ENCODE results near the gene SGCG.

The SGCG gene

GRCh38 chr13:23146006-23146405, 34.8 kb upstream of the SGCG start:
- no peak for DNase-seq (ENCODE audit: extremely low spot score)
- ChIA-PET POLR2A (no interaction called here), CTCF (no interaction called here)
- no peak for TF ChIP-seq L3MBTL2 (conservative IDR thresholded peaks at IDR 0.05)
- TF ChIP-seq ARNT (IDR thresholded peaks at IDR 0.05), result no peak
- TF ChIP-seq NFRKB (IDR thresholded peaks at IDR 0.05), result no peak
- no peak for TF ChIP-seq FOXA1 (IDR thresholded peaks at IDR 0.05)
- no peak for TF ChIP-seq CTBP1 (IDR thresholded peaks at IDR 0.05; ENCODE audit: borderline replicate concordance)
- TF ChIP-seq ELF4 (IDR thresholded peaks at IDR 0.05), result no peak
- no peak for TF ChIP-seq HDGF (IDR thresholded peaks at IDR 0.05; ENCODE audit: borderline replicate concordance)
- no peak for TF ChIP-seq ZNF384 (IDR thresholded peaks at IDR 0.05)
- no peak for TF ChIP-seq FOXK2 (IDR thresholded peaks at IDR 0.05)
- TF ChIP-seq TARDBP (IDR thresholded peaks at IDR 0.05), result no peak
- TF ChIP-seq BHLHE40 (IDR thresholded peaks at IDR 0.05; ENCODE audit: borderline replicate concordance), result no peak
- TF ChIP-seq FOXM1 (IDR thresholded peaks at IDR 0.05; ENCODE audit: borderline replicate concordance), result no peak
- TF ChIP-seq PKNOX1 (IDR thresholded peaks at IDR 0.05), result no peak
- no peak for TF ChIP-seq SUZ12 (IDR thresholded peaks at IDR 0.05)
- TF ChIP-seq SP1 (IDR thresholded peaks at IDR 0.05), result no peak

- CTCF ChIA-PET, result no interaction called here
Observed at GRCh38 chr13:23146811-23147625, 33.8 kb upstream of the SGCG start.

DNA sequence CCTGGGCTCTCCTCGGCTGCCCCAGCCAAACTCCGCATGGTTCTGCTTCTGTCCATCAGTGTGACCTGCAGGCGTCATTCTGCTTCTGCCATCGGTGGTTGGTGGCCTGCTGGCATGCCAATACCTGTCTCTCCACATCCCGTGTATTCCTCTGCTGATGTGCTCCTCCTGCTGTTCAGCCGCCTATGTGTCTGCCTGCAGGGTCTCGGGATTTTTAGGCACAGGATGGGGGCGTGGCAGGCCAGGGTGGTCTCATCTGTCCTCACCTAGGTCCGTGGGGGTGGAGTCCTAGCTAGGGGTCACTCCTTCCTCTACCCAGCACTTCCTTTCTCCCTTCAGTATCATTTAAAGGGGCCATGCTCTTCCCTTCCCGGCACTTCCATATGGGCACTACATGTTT, 33.0 kb upstream of the SGCG start:
- TF ChIP-seq BHLHE40 (IDR thresholded peaks at IDR 0.05; ENCODE audit: borderline replicate concordance), result no peak
- TF ChIP-seq PKNOX1 (IDR thresholded peaks at IDR 0.05), result no peak
- POLR2A ChIA-PET, result no interaction called here
- no peak for DNase-seq (ENCODE audit: extremely low spot score)
- CTCF ChIA-PET, result no interaction called here

More at GRCh38 chr13:23146811-23147625, 33.8 kb upstream of the SGCG start:
- POLR2A ChIA-PET, result no interaction called here
- no peak for DNase-seq (ENCODE audit: extremely low spot score)
- TF ChIP-seq FOXA1 (IDR thresholded peaks at IDR 0.05) (no peak), PKNOX1 (IDR thresholded peaks at IDR 0.05) (no peak), TARDBP (IDR thresholded peaks at IDR 0.05) (no peak), LEF1 (IDR thresholded peaks at IDR 0.05; ENCODE audit: borderline replicate concordance) (no peak), ELF4 (IDR thresholded peaks at IDR 0.05) (no peak), ARNT (IDR thresholded peaks at IDR 0.05) (no peak), L3MBTL2 (conservative IDR thresholded peaks at IDR 0.05) (no peak), FOXK2 (IDR thresholded peaks at IDR 0.05) (no peak), HDGF (IDR thresholded peaks at IDR 0.05; ENCODE audit: borderline replicate concordance) (no peak), ZNF384 (IDR thresholded peaks at IDR 0.05) (no peak), CTBP1 (IDR thresholded peaks at IDR 0.05; ENCODE audit: borderline replicate concordance) (no peak), FOXM1 (IDR thresholded peaks at IDR 0.05; ENCODE audit: borderline replicate concordance) (no peak), NFRKB (IDR thresholded peaks at IDR 0.05) (no peak), SUZ12 (IDR thresholded peaks at IDR 0.05) (no peak), SP1 (IDR thresholded peaks at IDR 0.05) (no peak), BHLHE40 (IDR thresholded peaks at IDR 0.05; ENCODE audit: borderline replicate concordance) (no peak)

DNA sequence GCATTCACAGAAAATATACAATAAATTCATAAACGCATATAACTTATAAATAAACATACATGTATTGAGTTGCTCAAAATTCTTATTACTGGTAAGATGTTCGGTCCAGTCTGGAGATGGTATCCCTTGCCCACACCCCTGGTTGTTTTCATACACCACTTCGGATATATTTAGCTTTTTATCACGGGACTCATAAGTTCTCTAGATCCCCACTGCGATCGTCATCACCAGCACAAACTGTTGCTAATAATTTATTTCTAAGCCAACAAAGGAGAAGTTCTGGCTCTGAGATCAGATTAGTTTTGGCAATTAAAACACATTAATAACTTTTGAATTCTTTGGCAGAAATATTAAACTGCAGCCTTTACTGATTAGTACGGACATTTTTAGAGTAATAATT, 23.0 kb upstream of the SGCG start:
- POLR2A ChIA-PET, result no interaction called here
- no peak for DNase-seq (ENCODE audit: extremely low spot score)
- TF ChIP-seq SUZ12 (IDR thresholded peaks at IDR 0.05), result no peak
- no peak for TF ChIP-seq LEF1 (IDR thresholded peaks at IDR 0.05; ENCODE audit: borderline replicate concordance)
- TF ChIP-seq ELF4 (IDR thresholded peaks at IDR 0.05), result no peak
- no peak for TF ChIP-seq HDGF (IDR thresholded peaks at IDR 0.05; ENCODE audit: borderline replicate concordance)
- TF ChIP-seq TARDBP (IDR thresholded peaks at IDR 0.05), result no peak
- TF ChIP-seq NFRKB (IDR thresholded peaks at IDR 0.05), result no peak
- TF ChIP-seq FOXA1 (IDR thresholded peaks at IDR 0.05), result no peak
- TF ChIP-seq ZNF384 (IDR thresholded peaks at IDR 0.05), result no peak
- no peak for TF ChIP-seq FOXM1 (IDR thresholded peaks at IDR 0.05; ENCODE audit: borderline replicate concordance)
- TF ChIP-seq CTBP1 (IDR thresholded peaks at IDR 0.05; ENCODE audit: borderline replicate concordance), result no peak
- no peak for TF ChIP-seq SP1 (IDR thresholded peaks at IDR 0.05)
- no peak for TF ChIP-seq L3MBTL2 (conservative IDR thresholded peaks at IDR 0.05)
- no peak for TF ChIP-seq FOXK2 (IDR thresholded peaks at IDR 0.05)
- no peak for TF ChIP-seq PKNOX1 (IDR thresholded peaks at IDR 0.05)
- TF ChIP-seq BHLHE40 (IDR thresholded peaks at IDR 0.05; ENCODE audit: borderline replicate concordance), result no peak
- TF ChIP-seq ARNT (IDR thresholded peaks at IDR 0.05), result no peak
- CTCF ChIA-PET, result no interaction called here

- ChIA-PET CTCF (interaction anchor here (0.5 to 1.0 kb wide), 4 partner anchors 21 to 548 kb away, joined by 3 to 4 read pairs (median 4); partner anchors contain the start of gene SGCG), POLR2A (no interaction called here)
- peak; percentile 41 for DNase-seq (ENCODE audit: extremely low spot score)
- TF ChIP-seq ZNF384 (IDR thresholded peaks at IDR 0.05) (no peak), FOXA1 (IDR thresholded peaks at IDR 0.05) (no peak), L3MBTL2 (conservative IDR thresholded peaks at IDR 0.05) (no peak), ARNT (IDR thresholded peaks at IDR 0.05) (no peak), SUZ12 (IDR thresholded peaks at IDR 0.05) (no peak), SP1 (IDR thresholded peaks at IDR 0.05) (no peak), FOXK2 (IDR thresholded peaks at IDR 0.05) (no peak), CTBP1 (IDR thresholded peaks at IDR 0.05; ENCODE audit: borderline replicate concordance) (no peak), TARDBP (IDR thresholded peaks at IDR 0.05) (no peak), LEF1 (IDR thresholded peaks at IDR 0.05; ENCODE audit: borderline replicate concordance) (no peak), HDGF (IDR thresholded peaks at IDR 0.05; ENCODE audit: borderline replicate concordance) (no peak), PKNOX1 (IDR thresholded peaks at IDR 0.05) (no peak), ELF4 (IDR thresholded peaks at IDR 0.05) (no peak), NFRKB (IDR thresholded peaks at IDR 0.05) (no peak), BHLHE40 (IDR thresholded peaks at IDR 0.05; ENCODE audit: borderline replicate concordance) (no peak), FOXM1 (IDR thresholded peaks at IDR 0.05; ENCODE audit: borderline replicate concordance) (no peak)
Observed at GRCh38 chr13:23159205-23159759, 21.5 kb upstream of the SGCG start.

Measured in HEK293T (cell line).